NOMO-1 treated with dmso at 0.1 percent for 144 hours (cell line): ENCODE data around the gene MEG3.

ENCODE experiments used
- DNase-seq: peaks from one replicate; lab custom pipeline; 2025; ENCODE audit not compliant: unreplicated experiment; lab: John Stamatoyannopoulos, UW

Gene MEG3

DNA sequence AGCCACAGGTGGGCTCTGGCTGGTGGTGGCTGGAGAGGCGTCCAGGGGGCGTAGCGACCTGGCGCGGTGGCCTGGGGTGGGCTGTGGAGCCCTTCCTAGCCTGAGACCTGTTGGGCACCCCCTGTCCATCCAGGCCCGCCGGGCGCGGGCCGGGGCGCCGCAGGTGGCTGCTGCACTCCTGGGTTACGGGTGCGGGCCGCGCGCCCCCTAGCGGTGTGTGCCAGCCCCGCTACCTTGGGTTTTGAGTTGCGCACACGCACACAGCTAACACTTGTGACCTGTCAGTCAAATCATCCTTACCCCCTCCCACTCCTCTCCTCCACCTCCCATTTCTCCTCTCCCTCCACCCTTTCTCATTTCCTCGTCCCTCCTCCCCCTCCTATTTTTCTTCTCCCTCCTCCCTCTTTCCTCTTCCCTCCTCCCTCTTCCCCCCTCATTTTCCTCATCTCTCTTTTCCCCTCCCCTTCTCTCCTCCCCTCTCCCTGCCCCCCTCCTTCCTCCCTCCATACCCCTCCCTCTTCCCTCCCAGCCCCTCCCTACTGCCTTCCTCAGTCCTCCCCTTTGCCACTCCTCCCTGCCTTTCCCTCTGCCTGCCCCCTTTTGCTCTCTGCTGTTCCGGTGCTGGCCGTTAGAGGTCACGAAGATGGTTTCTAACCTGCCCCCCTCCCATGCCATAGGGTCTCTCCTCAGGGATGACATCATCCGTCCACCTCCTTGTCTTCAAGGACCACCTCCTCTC is 2.3 kb downstream of the MEG3 start:
- no peak for DNase-seq

DNA sequence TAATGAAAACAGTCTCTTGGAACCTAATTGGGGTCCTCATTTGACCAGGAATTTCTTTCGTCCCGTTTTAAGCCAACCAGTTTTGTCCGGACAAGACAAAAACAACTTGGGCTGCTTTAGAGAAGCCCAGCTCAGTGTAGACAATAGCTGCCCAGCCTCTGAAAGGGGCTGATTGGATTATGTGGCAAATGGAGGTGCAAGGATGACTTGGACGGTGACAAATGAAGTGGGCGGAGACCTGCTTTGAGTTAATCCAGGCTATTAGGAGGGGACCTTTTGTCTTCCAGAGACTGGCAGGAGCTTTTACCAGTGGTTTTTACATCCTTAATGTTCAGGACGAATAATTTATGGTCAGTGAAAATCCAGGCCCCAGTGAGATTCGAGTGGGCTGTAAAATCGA is 4.8 kb downstream of the MEG3 start:
- no peak for DNase-seq

DNA sequence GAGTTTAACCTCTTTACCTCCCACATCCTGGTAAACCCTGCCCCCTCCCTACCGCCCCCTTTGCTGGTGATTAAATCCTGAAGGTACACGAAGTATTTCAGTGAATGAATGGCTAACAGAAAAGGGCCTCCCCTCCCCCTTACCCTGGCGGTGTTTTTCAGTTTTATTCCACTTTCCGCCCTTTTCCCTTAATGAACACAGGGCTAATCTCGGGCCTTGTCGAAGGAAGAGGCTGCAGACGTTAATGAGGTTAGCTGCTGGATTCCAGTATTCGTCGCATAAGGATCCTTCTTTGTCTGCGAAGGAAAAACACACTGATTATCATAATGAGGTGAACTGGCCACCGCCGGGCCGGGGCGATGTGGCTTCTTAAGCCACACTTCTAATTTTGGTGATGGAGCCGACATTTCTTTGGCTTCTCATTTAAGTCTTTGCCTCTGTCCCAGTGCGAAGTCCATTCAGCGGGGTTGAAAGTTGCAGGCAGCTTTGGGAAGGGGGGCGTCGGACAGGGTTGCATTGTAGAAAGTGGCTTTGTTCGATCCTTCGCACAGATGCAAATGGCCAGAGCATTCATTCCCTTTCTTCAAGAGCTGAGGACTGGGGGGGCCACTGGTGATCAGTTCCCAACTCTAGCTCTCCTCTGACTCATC is 6.5 kb downstream of the MEG3 start:
- DNase-seq, result no peak

DNA sequence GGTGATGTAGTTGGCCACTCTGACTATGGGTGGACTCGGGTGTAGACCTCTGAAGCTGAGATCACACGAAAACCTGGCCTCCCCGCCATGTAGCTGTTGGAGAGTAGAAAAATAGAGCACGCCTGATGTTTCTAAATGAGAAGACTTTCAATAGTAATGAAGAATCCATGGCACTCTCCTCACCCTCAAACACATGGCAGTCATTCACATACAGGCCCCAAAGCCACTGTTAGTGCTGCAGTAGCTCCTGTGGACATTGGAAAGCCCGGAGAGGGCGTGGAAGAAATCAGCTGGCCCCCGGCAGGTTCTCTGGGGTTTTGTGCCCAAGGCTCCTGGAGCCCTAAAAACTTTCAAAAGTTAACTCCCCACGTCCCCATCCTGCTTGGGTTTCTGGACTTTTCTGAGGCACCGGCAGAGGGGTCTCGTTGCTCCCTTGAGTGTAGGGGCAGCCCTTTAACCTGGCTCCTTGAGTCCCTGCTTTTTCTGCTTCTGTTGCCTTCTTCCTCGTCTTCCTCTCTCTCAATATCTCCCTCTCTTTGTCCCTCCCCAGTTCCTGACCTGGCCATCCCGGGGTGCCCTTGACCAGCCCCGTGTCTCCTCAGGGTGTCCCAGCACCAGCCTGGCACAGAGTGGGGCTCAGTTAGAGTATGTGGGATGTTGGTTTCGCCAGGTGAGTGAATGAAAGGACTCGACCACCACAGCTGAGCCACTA is 8.3 kb downstream of the MEG3 start:
- no peak for DNase-seq

DNA sequence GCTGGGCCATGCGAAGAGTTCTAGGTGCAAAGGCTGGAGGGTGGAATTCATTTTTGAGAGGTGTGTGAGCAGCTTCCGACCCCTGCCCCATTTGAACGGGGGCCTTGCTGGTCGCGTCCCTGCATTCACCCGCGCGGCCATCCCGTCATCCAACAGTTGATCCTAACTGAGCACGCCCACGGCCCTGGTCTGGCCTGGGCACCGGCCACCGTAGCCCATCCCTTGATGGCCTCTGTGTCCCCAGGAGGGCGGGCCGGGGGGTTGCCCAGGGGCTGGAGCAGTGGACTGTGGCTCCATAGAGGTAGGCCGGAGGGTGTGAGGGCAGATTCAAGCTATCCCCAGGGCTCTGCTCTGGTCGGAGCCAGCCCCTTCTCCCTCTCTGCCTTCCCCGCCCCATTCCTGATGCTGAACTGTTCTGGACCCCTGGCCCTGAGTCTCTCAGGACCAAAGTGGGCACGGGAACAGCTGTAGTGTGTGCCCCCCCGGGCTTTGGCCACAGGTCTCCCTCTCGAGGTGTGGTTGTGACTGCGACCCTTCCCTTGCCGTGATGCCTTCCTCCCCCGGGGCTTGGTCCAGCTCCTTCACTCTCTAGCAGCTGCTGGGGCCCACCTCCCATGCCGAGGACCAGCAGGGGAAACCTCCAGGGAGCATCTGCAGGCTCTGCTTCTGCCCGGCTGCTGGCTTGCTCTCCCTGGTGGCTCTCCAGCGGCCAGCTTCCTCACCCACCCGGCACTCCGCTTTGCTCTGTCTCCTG is 9.1 kb downstream of the MEG3 start:
- no peak for DNase-seq

DNA sequence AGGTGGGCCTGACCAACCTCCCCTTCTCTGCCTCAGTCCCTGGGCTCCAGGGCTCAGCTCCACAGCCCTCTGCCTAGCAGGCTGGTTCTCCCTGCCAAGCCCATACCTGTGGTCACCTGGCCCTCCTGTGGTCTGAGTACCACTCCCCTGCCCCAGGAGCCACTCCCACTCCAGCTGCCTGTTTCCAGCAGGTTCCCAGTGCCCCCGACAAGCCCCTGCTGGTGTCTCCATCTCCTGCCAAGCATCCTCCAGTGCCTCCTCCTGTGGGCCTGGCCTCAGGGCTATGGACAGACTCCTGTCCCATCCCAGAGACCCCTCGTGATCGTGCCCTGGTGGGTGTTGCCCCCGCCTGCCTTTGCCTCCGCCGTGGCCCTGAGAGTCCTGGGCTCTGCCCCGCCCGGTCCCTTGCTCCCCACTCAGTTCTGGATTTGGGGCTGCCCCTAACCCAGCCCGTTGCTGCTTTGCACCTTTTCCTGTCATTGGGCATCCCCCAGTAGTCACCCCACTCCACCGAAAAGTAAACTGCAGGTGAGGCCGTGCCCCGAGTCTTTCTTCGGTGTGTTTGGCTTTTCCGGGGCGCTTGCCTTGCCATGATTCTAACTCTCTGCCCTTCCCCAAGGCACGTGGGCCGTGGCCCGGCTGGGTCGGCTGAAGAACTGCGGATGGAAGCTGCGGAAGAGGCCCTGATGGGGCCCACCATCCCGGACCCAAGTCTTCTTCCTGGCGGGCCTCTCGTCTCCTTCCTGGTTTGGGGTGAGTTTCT is 9.8 kb downstream of the MEG3 start:
- no peak for DNase-seq

DNA sequence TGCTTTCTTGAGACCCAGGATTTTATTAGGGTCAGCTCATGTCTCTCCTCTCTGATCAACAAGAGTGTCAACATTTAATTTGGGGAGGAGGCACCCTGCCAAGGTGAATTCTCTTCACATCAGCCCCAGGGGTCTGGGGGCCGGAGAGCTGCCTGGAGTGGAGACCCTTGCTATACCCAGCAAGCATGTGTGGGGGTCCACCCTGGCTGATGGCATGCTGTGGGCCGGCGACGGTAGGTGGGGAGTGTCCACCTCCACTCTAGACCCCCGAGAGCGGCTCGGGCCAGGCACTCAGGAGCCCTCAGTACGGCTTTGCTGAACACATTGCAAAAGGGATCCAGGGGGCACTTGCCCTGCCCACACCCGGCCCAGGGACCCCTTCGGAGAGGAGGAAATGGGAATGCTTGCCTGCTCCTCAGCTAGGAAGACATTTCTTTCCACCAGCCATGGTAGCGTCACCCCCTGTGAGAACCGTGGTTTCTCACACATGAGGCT is 10.4 kb downstream of the MEG3 start:
- no peak for DNase-seq

DNA sequence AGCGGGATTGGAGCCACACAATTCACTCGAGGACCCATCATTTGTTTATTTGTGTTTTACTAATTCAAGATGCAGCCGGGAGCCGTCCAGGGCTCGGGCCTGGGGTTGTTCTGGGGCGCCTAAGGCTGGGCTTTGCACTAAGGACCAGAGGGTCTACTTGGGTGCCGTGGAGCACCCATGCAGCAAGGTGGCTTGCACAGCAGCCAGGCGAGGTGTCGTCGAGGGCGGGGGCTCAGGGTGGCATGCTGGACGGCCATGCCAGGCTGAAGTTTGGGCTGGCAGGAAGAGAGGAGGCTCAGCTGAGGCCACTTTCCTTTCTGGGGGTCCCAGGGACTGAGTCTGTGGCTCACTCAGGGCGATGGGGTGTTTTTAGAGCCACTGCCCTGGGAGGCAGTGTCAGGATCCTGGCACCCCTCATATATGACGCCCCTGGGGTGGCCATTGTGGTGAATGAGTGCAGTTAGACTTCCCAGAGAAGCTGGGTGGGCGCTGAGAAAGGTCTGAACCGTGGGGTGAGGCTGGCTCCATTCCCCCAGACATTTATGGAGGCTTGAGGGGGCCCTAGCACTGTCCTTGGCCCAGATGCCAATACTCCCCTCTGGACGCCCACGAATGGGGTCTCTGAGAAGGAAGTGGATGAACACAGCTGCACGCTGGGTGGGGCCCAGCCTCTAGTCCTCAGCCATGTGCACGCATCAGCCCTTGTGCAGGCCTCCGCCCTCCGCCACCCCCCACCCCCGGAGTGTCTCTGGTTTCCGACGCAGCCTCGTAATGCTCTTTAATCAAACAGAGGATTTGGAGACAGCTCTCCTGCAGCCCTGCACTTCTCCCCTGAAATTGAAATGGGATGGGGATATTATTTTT is 11.3 kb downstream of the MEG3 start:
- DNase-seq, result no peak

DNA sequence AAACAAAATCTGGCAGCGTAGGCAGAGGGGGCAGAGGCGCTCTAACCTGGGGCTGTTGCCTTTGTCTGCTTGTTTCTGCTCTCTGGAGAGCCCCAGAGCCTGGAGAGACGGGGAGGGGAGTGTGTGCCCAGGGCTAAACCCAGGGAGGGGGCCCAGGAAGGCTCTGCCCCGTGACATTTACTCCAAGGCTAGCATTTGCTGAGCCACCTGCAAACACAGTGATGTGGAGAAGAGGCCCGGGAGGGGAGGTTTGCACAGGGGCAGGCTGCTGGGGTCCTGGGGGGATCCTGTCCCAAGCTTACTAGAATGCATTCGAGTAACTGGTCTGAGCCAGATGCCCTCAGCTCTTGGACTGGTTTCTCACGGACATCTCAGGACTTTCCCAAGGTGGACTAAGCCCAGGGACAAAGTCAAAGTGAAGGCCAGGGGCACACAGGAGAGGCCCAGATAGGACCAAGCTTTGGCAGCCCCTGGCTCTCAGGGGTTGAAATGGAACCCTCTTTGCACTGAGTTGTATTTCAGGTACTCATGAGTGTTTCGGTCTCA is 12.0 kb downstream of the MEG3 start:
- no peak for DNase-seq

DNA sequence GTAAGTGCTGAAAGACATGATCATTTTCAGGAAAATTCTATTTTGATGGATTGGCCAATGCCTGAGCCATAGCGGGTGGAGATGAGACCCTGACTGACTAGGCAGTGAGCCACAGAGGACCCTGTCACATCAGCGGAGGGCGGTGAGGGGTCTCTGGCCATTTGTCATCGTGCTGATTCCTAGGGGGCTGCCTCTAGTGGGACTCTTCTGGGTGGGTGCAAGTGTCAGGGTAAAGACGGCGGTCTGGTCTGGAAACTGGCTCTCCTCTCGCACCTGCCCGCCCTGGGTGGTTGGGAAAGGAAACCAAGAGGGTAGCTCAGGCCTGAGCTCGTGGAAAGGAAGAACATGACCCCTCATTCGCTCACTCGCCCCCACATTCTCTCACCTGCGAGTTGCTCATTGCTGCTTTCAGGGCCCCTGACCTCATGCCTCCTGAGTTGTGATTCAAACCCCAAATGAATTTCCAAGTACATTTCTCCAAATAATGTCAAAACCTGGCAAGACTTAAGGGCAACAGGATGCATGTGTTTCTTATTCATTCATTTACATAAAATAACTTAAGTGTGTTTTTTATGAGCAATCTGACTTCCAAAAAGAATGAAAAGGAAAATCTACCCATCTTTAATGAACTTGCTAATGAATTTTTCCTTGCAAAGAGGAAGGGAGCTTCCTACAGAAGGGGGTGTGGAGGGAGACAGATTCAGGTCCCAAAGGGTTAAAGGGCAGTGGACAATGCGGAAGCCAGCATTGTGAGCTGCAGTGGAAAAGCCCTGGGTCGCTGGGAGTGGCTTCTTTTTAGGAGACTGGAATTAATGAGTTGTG is 12.8 kb downstream of the MEG3 start:
- no peak for DNase-seq

DNA sequence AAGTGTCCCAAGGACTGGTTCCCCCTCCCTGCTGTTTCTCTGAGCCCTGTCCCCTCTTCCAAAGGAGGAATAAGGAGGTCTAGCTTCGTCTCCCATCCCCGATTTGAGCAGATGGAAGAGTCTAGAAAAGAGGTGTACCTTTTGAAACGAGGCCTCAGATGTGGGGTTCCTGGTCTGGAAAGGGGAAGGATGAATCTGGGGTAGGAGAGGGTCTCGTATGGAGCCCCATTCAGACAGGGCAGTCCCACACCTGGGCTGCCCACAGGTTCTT is 13.3 kb downstream of the MEG3 start:
- no peak for DNase-seq

DNA sequence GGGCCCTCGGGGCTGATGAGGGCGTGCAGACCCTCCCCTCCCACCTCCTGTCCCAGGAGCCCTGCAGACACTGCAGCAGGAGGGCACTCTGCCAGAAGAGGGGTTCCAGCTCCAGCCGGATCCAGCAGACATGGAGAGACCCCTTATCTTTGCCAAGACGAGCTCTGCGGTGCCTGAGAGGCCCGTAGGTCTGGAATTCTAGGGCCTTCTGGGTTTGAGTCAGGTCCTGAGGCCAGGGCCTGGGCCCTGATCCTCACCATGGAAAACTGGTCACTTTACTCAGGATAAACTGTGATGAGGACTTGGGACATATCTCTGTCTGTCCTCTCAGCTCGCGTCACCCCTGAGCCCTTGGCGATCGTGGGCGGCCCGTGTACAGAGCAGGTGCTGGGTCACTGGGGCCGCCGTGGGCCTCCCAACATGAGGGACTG is 13.8 kb downstream of the MEG3 start:
- DNase-seq, result no peak

DNA sequence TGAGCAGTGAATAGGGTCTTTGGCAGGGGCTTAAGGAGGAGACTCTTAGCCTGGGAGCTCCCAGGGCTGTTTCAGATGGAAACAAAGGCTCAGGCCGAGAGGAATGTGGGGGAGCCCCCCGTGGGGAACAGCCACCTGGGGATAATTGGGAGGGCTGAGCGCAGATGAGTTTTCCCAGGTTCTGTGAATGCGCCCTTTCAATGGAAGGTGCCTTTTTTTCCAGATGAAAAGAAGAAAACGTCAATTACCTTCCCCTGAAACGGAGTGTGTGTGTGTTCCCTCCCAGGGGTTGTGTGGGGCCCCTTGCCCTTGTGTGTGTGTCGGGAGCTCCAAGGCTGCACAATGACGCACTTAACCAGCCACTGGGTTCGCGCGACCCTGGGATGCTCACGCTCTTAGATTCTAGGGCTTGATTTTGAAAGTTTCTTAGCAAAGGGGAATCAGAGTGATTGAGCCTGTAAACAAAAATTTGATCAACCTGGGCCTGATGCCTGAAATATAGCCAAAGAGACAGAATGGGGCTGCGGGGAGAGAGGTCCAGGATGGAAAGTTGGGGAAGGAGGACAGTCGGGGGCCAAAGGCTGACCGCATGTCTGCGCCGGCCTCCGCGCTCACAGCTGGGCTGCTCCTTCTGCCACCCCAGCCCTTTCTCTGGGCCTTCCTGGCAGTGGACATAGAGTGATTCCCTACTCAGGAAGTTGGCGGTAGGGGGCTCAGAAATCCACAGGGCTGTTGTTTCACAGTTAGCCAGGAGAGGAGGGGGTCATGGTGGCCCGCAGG is 14.6 kb downstream of the MEG3 start:
- no peak for DNase-seq

DNA sequence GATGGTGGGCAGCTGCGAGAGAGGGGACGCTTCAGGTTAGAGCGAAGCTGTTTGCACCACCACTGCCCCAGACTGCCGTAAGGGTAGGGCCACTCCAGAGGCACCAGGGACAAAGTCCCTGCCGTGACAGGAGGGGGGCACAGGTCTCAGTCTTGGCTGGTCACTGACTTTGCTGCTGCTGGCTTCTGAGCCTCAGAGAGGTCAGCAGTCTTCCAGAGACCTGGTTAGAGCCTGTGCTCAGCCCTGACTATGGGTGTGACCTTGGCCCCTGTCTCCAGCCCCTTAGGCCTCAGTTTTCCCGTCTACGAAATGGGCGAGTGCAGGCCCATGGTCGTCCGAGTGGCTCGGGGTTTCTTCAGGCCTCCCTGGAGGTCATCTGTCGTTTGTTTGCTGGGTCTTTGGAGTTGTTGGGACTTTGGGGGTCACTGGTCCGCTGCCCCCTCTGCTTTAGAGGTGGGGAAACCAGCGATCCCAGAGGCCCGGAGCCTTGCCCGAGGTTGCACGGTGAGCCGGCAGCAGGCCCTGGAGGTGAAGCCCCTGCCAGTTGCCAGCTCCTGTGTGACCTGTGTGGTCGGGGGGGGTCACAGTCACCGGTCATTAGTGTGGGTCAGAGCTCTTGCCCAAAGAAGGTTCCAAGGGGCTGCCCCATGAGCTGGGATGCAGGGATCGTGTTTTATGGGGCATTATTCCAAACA is 15.3 kb downstream of the MEG3 start:
- DNase-seq, result no peak

DNA sequence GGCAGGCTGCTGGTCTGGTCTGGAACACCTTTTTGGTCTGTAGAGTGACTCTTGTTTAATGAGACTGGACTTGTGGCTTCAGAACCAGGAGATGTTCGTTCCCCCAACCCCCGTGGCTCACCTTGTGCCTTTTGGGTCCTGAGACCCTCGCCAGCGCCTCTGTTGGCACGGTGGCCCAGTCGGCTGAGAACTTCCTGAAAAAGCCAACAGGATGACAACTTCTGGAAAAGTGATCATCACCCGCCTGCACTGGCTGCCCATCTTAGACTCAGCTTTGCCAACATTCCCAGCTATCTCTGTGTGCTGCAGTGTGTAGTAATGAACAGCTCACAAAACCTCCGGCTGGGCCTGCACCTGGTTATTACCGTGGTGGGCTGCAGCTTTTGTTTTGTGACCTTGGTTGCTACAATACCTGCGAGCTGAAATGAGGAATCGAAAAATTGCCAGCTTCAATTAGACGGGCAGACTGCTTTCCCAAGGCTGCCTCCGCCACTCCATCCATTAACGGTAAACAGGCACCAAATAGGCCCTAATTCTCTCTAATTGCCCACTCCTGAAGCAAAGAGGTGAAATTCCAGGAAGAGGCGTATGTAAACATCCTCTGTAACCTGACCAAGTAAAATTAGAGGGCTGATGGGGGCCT is 16.0 kb downstream of the MEG3 start:
- DNase-seq, result no peak

DNA sequence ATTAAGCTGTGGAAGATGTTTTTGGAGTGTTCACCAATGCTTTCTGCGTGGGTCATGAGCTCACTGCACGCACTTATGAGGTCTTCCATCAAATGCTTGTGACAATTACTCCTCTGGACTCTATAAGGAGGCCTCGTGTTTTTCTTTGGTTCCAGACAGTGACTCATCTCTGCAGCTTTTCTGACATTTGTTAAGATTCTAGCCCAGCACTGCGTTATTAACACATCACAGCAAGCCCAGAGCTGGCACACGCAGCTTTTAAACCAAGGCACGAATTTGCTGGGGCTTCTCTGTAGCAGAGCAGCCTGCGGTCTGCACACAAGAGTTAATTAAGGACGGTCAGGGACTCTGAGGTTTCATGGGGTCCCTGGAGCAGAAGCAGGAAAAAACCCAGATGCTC is 16.9 kb downstream of the MEG3 start:
- no peak for DNase-seq

DNA sequence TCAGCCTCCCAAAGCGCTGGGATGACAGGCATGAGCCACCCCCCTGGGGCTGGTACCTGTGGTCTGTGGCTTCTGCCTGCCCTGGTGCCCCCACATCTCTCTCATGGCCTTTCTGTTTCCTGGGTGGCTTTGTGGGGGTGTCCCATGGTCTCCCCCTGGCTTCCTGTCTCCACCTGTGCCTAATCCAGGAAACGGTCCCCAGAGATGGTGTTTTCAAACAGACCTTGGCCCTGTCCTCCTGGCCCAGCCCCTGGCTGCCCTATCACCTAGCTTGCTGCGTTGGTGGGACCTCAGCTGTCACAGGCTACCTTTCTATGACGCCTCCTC is 18.1 kb downstream of the MEG3 start:
- DNase-seq, result no peak
